Head of caudate nucleus (tissue), 42 donors: Measurements from ENCODE around the gene SLX4IP.

Source experiments
- DNase-seq, 42 donors: peaks; one replicate each; pipeline versions ENCODE4 v3.0.0 to v3.0.0-alpha.2; 2020 to 2021; ENCODE audit warnings: mixed read lengths in 7 of 42
- intact Hi-C: fragments of 100-400 bp; cut with DNase I; formaldehyde crosslinking; loops from one replicate; pipeline ENCODE4 v1.15.0; 2022

Gene SLX4IP

DNA sequence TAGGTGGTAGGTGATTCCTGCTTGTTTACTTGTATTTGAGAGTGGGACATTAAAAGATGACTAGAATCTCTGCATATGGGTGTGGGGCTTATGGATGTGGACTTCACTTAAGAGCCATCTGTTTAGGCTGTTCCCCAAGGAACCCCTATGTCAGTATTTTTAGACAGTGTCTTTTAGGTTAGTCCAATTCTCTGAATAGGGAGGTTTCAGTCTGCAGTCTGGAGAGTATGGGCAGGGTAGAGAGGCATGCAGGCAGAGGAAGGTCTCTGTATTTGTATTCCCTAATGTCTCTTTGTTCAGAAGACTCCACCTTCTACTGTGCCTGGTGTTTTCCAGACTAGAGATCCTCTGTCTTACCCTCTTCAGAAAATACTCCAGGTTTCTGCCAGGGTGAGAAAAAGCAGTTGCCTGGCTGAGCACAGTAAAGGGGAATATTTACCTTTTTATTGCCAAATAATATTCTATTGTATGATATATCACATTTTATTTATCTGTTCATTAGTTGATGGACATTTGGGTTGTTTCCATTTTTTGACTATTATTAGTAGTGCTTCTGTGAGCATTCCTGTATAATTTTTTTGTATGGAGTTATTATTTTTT, 19.1 kb downstream of the SLX4IP start:
- intact Hi-C loops, result no loop called here
- DNase-seq, result no peak

DNA sequence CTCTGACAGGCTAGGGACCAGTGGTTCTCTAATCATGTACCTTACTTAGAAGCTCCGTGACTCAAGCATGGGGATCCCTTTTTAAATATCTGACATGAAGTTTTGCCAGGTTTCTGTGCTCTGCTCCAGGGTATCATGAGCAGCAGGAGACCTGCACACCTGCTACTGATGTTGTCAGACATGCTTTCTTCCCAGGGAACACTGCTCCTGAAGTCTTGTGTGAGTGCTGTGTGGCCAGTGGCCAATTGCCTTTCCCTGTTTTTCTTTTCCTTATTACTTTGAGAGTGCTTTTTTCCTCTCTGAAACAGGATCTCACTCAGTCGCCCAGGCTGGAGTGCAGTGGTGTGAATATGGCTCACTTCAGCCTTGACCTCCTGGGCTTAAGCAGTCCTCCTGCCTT, 26.4 kb downstream of the SLX4IP start:
- no peak for DNase-seq
- intact Hi-C loops, result loop anchor here (10.0 kb wide), 1 partner anchor 1083 kb away; no protein-coding TSS in a partner anchor

GRCh38 chr20:10462516-10462915, 27.4 kb downstream of the SLX4IP start:
- no peak for DNase-seq
- intact Hi-C loops, result loop anchor here (10.0 kb wide), 1 partner anchor 1082 kb away; no protein-coding TSS in a partner anchor

- intact Hi-C loops, result loop anchor here (10.0 kb wide), 1 partner anchor 1081 kb away; no protein-coding TSS in a partner anchor
- no peak for DNase-seq
Measured at GRCh38 chr20:10463622-10464021, 28.5 kb downstream of the SLX4IP start.

DNA sequence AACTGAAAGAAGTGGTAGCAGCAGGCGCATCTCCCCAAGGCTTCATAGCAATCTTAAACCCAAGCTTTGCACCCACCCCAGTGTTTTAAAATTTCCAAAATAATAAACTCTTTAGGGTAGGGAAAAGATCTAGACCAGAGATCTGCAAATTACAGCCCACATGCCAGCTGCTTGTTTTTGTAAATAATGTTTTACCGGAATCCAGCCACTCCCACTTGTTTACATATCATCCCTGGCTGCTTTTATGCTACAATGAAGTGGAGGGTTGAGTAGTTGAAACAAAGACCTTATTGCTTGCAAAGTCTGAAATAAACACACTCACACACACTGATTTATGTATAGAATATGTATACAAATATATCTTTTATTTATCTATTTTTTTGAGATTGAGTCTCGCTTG, 30.0 kb downstream of the SLX4IP start:
- no peak for DNase-seq
- intact Hi-C loops, result loop anchor here (10.0 kb wide), 1 partner anchor 1080 kb away; no protein-coding TSS in a partner anchor

- no peak for DNase-seq
- intact Hi-C loops, result loop anchor here (10.0 kb wide), 1 partner anchor 1078 kb away; no protein-coding TSS in a partner anchor
Measured at GRCh38 chr20:10466325-10466724, 31.2 kb downstream of the SLX4IP start.

DNA sequence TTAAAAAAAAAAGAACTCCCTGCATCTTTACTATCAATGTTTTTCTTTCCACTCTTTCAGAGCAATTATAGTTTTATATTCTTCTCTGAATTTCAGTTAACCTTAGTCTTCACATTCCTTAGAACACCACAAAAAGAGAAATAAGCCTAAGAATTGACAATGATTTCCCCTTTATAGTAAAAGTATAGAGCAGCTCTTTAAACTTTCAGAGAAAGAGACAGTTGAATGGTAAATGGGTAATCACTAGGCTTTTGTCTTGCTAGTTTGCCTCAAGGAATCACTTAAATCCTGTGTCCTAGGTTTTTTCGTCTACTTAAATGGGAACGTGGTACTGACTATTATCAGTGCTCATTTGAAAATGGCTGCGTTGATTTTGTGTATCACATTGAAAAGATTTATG, 31.8 kb downstream of the SLX4IP start:
- no peak for DNase-seq
- intact Hi-C loops, result loop anchor here (10.0 kb wide), 1 partner anchor 1078 kb away; no protein-coding TSS in a partner anchor

DNA sequence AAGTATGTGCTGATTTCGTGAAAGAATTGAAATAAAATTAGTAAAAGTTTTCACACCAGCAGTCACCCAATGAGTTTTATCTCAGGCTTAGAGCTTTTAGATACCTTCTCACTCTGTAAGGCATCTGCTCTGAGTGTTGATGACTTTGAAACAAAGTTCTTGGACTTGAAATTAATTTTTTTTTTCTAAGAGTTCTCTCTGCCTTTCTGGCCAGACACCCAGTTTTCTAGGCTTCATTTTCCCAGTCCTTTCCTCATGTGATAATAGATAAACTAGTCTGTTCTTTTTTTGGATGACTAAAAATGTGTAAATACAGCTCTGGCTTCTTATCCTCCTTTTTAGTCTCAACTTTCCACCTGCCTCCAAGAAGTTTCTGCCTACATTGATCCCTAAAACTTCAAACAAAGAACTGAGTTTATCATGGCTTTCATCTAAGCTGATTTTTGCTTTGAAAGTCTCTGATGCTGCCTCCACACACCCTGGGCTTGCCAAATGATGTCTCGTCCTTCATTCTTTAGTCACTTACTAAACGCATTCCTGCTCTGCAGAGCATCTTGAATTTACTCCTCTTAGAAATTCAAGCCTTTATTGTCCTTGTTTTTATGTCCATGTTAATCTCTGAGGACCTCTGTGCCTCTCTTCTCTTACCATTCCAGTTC, 32.7 kb downstream of the SLX4IP start:
- intact Hi-C loops, result loop anchor here (10.0 kb wide), 1 partner anchor 1077 kb away; no protein-coding TSS in a partner anchor

GRCh38 chr20:10468340-10468845, 33.3 kb downstream of the SLX4IP start:
- no peak for DNase-seq

More for the DNA sequence above, 32.7 kb downstream of the SLX4IP start:
- no peak for DNase-seq

DNA sequence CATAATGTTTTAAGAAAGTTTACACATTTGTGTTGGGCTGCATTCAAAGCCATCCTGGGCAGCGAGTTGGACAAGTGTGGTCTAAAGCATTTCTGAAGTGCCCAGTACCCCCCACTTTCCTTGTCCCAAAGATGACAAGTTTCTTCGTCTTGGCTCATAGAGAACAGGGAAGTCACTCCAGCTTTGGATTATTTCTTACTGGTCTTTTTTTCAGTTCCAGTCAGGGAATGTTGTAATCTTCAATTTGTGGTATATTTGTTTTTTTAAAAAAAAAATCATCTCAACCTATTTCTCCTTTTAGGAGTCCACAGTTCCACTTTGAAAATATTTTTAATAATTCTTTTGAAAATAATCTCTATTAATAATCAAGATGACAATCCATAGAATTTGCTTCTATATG, 34.0 kb downstream of the SLX4IP start:
- DNase-seq, result no peak
- intact Hi-C loops, result loop anchor here (10.0 kb wide), 1 partner anchor 1076 kb away; no protein-coding TSS in a partner anchor

More at GRCh38 chr20:10468340-10468845, 33.3 kb downstream of the SLX4IP start:
- intact Hi-C loops, result loop anchor here (10.0 kb wide), 1 partner anchor 1076 kb away; no protein-coding TSS in a partner anchor

GRCh38 chr20:10469599-10469998, 34.5 kb downstream of the SLX4IP start:
- peak in 25 of 42 donors; percentile 15 to 78 (median 50) for DNase-seq
- intact Hi-C loops, result loop anchor here (10.0 kb wide), 1 partner anchor 1075 kb away; no protein-coding TSS in a partner anchor

DNA sequence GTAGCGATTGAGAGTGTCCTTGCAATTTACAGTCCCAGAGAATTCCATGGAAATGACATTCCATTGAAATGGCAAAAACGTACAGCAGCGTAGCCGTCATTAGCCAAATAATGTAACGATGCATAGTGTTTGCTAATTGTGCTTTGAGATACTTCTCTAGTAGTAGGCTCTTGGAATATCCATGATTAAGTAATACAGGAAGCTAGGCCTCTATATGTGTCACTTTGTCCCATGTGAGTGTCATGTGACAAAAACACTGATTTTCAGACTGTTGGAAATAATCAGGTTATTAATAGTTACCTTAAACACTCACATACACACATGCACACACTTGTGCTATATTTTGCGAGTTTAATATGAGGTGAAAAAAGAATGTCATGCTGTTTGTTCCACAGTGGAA, 35.2 kb downstream of the SLX4IP start:
- intact Hi-C loops, result no loop called here
- no peak for DNase-seq

- no peak for DNase-seq
- intact Hi-C loops, result no loop called here
Measured at GRCh38 chr20:10472871-10473270, 37.8 kb downstream of the SLX4IP start.

DNA sequence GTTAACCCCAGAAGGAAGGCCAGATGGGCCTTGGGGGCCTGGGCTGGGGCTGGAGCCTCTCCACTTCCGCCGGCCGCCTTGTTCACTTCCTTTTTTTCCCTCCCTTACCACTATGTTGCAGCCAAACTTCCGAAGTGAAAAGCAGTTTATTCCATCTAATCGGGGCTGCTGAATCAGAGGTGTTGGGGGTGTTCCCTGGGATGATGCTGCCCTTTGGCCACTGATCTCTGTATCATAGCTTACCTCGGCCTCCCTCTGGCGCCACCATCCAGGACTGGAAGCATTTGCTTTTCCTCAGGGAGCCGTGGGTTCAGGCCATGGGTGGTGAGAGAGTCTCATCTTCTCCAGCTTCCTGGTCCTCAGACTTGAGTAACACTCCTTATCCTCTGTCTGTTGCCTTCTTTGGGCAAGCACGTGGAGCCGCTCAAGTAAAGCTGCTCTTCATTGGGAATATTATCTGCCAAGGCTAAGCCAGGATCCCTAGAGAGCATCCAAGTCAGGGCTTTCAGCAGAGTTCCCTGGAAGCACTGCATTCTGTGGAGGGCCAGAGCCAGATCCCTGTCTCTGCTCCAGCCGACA, 39.6 kb downstream of the SLX4IP start:
- peak in 3 of 42 donors; percentile 27 to 40 (median 29) for DNase-seq
- intact Hi-C loops, result no loop called here

DNA sequence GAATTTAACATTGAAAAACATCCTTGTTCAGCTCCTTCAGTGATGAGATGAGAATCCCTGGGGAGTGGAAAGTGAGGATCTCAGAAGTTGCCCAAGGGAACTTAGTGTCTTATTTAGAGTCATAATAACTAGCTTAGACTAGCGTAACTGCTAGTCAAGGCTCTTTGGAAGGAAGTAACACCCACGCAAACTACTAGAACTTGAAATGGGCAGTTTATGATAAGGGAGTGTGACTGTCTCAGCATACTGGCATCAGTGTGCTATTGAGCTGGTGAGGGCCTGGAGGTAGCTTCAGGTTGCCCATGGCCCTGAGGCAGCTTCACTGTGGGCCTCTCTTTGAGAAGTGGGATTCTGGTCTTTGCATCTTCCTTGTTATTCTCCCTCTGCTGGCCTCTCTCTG, 40.1 kb downstream of the SLX4IP start:
- intact Hi-C loops, result no loop called here
- no peak for DNase-seq

DNA sequence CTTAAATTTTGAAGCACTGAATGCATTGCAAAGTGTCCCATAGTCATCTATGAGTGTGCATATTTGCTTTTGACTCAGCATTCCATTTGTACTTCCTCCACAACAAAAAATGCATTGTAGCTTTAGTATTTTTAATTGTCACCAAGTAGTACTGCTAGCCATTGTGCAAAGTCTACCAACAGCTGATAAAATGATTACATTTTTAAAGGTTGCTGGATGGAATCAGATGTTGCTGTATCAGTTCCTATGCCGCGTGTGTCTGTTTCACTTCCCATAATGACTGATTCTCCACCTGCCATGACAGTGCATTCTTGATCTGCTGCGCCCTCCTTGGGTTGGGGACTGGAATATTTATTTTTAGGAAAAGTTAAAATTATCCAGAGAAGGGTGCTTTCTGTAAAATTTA, 41.2 kb downstream of the SLX4IP start:
- DNase-seq, result no peak
- intact Hi-C loops, result no loop called here

GRCh38 chr20:10478205-10478604, 43.1 kb downstream of the SLX4IP start:
- intact Hi-C loops, result no loop called here
- no peak for DNase-seq

DNA sequence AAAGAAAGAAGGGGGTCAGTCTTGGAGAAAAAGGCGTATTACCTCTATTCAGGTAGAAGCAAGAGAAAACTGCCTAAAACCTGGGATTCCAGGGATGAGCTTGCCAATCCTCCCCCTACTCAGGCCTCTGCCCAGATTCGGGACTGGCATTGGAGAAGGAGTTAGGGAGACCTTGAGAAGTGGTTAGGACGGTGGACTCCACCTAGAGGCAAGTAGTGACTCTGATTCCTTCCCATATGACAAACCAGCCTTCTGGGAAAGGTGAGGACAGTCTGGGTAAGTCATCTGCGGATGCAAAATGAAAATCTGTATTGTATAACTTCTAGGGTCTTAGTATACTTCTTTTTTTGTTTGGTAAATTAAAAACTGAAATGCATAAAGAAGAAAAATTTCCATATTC, 43.8 kb downstream of the SLX4IP start:
- intact Hi-C loops, result no loop called here
- DNase-seq, result no peak

- intact Hi-C loops, result no loop called here
- DNase-seq, result no peak
Measured at GRCh38 chr20:10481676-10482075, 46.6 kb downstream of the SLX4IP start.

DNA sequence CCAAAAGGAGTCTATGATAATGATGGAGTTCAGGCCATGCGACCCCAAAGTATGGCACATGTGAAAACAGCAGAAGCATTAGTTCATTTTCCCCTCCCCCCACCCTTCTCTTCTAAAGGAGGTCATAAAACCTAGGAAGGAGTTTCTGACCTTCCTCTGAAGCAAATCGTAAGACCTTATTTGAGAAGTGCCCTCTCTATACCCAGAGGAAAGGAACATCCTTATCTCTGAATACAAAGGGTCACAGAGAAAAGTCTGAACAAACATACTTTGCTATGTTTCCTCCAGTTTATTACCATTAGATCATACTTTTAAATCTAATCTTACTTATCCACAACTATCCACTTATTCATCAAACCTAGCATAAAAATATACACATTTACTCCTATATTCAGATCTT, 48.6 kb downstream of the SLX4IP start:
- no peak for DNase-seq
- intact Hi-C loops, result no loop called here
